Subcutaneous adipose tissue (tissue), 4 donors: Measurements from ENCODE around the gene HTR3C. TPM values are rescaled to one million over a fixed set of nuclear protein-coding genes. Genes with fewer than 3 reads are reported as not detected.

Source experiments
- total RNA-seq, 4 donors: library from RNA; depleted of rRNA; stranded (reverse); fragments of >200 nt; gene quantifications; one replicate each; pipeline ENCODE4 v1.1.0, GENCODE V29; 2016
- TF ChIP-seq, protein P1 (sequence below): fragments of 450-650 bp; IDR thresholded peaks from one replicate; pipeline ENCODE4 v1.5.1; 2016; ENCODE audit warnings: low read depth, mild to moderate bottlenecking, control low read depth, antibody characterized with exemption, moderate library complexity

The HTR3C gene, protein sequence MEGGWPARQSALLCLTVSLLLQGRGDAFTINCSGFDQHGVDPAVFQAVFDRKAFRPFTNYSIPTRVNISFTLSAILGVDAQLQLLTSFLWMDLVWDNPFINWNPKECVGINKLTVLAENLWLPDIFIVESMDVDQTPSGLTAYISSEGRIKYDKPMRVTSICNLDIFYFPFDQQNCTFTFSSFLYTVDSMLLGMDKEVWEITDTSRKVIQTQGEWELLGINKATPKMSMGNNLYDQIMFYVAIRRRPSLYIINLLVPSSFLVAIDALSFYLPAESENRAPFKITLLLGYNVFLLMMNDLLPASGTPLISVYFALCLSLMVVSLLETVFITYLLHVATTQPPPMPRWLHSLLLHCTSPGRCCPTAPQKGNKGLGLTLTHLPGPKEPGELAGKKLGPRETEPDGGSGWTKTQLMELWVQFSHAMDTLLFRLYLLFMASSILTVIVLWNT
- not detected for total RNA-seq

DNA sequence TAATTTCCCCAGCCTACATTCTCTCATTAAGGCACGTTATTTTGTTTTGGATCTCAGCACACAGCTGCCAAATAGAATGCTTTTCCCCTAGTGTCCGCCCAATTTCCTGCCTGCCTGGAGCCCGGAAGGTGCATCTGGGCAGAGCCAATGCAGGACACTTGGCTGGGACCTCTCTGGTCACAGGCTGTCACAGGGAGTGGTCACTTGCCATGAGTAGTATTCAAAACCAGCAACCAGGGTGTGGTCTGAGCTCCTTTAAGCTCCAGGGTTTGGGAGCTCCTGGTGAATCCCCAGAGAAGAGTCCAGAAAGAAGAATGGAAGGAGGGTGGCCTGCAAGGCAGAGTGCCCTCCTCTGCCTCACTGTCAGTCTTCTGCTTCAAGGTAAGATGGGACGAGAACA lies at the start of gene HTR3C:
Gene HTR3C, plus strand, starts transcription at position 281 of the 400 bp plus-strand sequence. Its CDS starts 34 bp downstream, at position 315.
- TF ChIP-seq, protein P1, sequence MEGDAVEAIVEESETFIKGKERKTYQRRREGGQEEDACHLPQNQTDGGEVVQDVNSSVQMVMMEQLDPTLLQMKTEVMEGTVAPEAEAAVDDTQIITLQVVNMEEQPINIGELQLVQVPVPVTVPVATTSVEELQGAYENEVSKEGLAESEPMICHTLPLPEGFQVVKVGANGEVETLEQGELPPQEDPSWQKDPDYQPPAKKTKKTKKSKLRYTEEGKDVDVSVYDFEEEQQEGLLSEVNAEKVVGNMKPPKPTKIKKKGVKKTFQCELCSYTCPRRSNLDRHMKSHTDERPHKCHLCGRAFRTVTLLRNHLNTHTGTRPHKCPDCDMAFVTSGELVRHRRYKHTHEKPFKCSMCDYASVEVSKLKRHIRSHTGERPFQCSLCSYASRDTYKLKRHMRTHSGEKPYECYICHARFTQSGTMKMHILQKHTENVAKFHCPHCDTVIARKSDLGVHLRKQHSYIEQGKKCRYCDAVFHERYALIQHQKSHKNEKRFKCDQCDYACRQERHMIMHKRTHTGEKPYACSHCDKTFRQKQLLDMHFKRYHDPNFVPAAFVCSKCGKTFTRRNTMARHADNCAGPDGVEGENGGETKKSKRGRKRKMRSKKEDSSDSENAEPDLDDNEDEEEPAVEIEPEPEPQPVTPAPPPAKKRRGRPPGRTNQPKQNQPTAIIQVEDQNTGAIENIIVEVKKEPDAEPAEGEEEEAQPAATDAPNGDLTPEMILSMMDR = no peak

- TF ChIP-seq, protein P1 = no peak
These were observed 49.5 kb upstream of the HTR3C start for GRCh38 chr3:184003187-184003967.

DNA sequence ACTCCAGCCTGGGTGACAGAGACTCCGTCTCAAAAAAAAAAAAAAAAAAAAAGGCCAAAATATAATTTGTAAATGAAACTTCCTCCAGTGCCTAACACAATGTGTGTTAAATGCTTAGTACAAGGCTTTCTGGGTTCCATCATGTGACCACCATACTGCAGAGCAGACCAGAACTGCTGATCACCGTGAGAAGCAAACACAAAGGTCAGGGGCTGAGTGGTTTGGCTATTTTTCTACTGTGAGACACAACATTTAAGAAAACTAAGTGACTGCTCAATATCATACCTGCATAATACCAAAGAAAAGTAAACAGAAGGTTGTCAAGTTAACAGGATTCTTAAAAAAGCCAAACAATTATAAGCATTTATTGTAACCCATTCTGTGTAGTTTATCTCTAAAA lies 48.4 kb upstream of the HTR3C start:
- TF ChIP-seq, protein P1 = no peak

DNA sequence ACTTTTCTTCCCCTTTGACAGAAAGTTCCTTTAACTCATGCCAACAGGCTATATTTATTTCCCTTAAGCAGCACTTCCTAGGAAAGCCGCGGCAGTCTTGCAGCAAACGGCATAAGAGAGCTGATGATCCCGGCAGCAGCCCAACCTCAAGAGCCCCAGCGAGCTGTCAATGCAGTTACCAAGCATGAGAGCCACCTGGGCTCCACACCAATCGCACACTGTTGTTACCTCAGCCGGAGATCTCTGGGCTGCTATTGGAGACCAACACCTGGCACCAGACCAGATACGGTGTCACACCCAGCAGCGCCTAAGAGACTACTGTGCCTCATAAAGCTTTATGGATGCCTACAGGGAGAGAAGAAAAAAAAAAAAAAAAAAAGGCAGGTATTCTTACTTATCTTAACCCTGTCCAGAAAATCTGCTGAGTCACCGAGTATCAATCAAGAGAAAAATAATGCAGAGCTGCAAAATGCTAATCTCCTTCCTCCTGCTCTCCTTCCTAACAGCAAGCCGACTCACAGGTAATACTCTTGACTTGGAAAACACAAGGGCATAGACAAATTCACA lies 46.8 kb upstream of the HTR3C start:
- TF ChIP-seq, protein P1 = no peak

DNA sequence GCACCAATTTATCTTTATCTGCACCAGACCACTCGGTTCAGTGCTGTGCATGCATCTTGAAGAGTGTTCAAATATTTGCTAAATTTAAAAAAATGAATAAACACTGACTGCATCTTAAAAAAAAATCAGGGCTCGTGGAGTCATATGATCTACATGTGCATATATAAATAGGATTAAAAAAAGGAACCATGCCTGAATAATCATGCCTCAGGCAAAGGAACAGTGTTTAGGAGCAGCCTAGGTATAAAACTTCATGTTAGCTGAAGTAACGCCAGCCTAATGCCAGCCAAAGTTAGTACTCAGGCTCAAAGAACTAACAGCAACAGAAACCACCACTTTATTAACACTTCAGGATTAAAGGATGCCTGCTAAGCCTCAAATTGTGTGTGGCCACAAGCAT lies 44.7 kb upstream of the HTR3C start:
- TF ChIP-seq, protein P1 = no peak

DNA sequence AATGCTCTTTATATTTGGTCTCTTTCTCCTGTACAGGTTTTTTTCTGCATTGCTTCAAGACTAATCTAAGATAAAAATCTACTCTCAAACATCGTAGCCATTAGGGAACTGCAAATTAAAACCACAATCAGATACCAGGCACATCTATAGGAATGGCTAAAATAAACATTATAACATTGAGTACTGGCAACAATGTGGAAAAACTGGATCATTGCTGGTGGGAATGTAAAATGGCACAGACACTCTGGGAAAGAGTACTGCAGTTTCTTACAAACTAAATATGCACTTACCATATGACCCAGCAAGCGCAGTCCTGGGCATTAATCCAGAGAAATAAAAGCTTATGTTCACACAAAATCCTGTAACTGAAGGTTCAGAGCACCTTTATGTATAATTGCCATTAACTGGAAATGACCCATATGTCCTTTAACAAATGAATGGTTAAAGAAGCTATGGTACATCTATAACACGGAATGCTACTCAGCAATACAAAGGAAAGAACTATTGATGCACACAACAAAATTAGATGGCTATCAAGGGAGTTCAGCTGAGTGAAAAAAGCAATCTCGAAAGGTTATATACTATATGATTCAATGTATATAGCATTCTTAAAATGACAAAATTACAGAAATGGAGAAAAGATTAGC lies 41.5 kb upstream of the HTR3C start:
- TF ChIP-seq, protein P1 = no peak
